ENCODE data around the gene COLEC11. TPM values are rescaled to one million over a fixed set of nuclear protein-coding genes. Genes with fewer than 3 reads are reported as not detected.
A peak's percentile ranks its signal among the peaks of the same experiment; 100 is the strongest.

COLEC11 gene
- total and polyA plus RNA-seq, 10 of the 15 experiments (the other 5 are each of a cell fraction or from before 2014, with no cell fraction given), result 0.08 to 0.74 (median 0.14) TPM; not detected in 4

DNA sequence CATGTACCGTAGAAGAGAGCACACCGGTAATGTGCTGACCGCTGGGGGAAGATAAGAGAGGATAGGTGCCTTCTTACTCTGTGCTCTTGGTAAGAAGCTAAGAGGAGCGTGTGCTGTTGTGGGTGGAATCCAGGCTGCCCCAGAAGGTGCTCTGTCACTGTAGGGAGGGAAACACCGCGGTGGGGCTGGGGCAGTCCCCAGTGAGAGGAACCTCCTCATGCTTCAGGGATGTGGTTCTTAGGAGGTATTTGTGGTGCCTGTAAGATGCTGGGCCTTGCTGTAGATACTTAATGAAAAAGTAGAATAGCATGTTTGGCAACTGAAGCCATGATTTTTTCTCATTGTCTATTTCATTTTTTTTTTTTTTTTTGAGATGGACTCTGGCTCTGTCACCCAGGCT is 1.1 kb downstream of the COLEC11 start:
- Histone ChIP-seq H3K4me2 (ENCODE audit: control insufficient read depth, insufficient read depth) (no peak overlapping the region), H3K4me1 (ENCODE audit: control insufficient read depth, insufficient read depth, low read length) (peaks cover 22% of the 10 kb centered on the region), H3K9me3 (replicated peaks; ENCODE audit: control insufficient read depth, insufficient read depth, low read length) (no peaks in the 10 kb centered on the region), H3K79me2 (ENCODE audit: control insufficient read depth, insufficient read depth, low read length) (no peaks in the 10 kb centered on the region), H3K9ac (ENCODE audit: control insufficient read depth, insufficient read depth, low read length) (no peak overlapping the region), H3K27ac (ENCODE audit: control insufficient read depth, insufficient read depth) (no peak overlapping the region), H4K20me1 (ENCODE audit: control insufficient read depth, insufficient read depth) (no peaks in the 10 kb centered on the region; the same call in 1 of the 2 replicates), H3K27me3 (replicated peaks in 1 of 2; ENCODE audit: control insufficient read depth in 2 of 2, insufficient read depth in 2 of 2, low read length in 1 of 2) (no peaks in the 10 kb centered on the region), H2AFZ (ENCODE audit: control insufficient read depth, low read depth, low read length) (no peak overlapping the region), H3K4me3 (no peak overlapping the region), H3K36me3 (ENCODE audit: control insufficient read depth in 2 of 2, insufficient read depth in 2 of 2, low read length in 1 of 2) (peaks cover 0 to 4% of the 10 kb centered on the region in 2 experiments; a peak in 2 of 4 replicates)
- in situ Hi-C loops (cut with MboI) (no loop called here), intact Hi-C loops (cut with micrococcal nuclease; ENCODE audit: unreplicated experiment) (no loop called here)
- DNase-seq (ENCODE audit: low read depth, low spot score) (no peak), ATAC-seq (peak; percentile 97), FAIRE-seq (no peak)
- 16% methylated on average over 6 of the region's 6 CpGs for WGBS (ENCODE audit: insufficient coverage, insufficient replicate concordance, low lambda C conversion rate, missing lambda C conversion rate)
- ChIA-PET SMC1A (ENCODE audit: uncharacterized antibody, unreplicated experiment) (interaction anchor here (0.8 kb wide), 1 partner anchor 11 kb away, joined by 3 read pairs; no protein-coding TSS in a partner anchor), CTCF (no interaction called here), POLR2A (interaction anchor here (0.7 to 1.1 kb wide), 4 partner anchors 9 to 56 kb away, joined by 3 to 5 read pairs (median 4); partner anchors contain the start of gene RNASEH1), RAD21 (ENCODE audit: unreplicated experiment) (interaction anchor here (0.6 to 1.8 kb wide), 5 partner anchors 9 to 77 kb away, joined by 3 to 11 read pairs (median 3); no protein-coding TSS in a partner anchor)
- BruUV-seq (replicated peaks), result no TSS peak
- TF ChIP-seq, protein P1, sequence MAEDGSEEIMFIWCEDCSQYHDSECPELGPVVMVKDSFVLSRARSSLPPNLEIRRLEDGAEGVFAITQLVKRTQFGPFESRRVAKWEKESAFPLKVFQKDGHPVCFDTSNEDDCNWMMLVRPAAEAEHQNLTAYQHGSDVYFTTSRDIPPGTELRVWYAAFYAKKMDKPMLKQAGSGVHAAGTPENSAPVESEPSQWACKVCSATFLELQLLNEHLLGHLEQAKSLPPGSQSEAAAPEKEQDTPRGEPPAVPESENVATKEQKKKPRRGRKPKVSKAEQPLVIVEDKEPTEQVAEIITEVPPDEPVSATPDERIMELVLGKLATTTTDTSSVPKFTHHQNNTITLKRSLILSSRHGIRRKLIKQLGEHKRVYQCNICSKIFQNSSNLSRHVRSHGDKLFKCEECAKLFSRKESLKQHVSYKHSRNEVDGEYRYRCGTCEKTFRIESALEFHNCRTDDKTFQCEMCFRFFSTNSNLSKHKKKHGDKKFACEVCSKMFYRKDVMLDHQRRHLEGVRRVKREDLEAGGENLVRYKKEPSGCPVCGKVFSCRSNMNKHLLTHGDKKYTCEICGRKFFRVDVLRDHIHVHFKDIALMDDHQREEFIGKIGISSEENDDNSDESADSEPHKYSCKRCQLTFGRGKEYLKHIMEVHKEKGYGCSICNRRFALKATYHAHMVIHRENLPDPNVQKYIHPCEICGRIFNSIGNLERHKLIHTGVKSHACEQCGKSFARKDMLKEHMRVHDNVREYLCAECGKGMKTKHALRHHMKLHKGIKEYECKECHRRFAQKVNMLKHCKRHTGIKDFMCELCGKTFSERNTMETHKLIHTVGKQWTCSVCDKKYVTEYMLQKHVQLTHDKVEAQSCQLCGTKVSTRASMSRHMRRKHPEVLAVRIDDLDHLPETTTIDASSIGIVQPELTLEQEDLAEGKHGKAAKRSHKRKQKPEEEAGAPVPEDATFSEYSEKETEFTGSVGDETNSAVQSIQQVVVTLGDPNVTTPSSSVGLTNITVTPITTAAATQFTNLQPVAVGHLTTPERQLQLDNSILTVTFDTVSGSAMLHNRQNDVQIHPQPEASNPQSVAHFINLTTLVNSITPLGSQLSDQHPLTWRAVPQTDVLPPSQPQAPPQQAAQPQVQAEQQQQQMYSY (CRISPR knock-in tag; IDR thresholded peaks at IDR 0.05), result no peak
- peak; percentile 28 to 43; a peak in 2 of 4 replicates for TF ChIP-seq BHLHE40 (IDR thresholded peaks at IDR 0.05; ENCODE audit: borderline replicate concordance in 1 of 2, low read depth in 2 of 2, low read length in 1 of 2)
- 0 out of 3 replicates have a peak, but pooled peaks of 1 of the 2 experiments have one; percentile 28 for TF ChIP-seq EGR1 (IDR thresholded peaks at IDR 0.05; ENCODE audit: borderline replicate concordance in 1 of 2, low read depth in 2 of 2, low read length in 2 of 2)
- TF ChIP-seq, protein P2, sequence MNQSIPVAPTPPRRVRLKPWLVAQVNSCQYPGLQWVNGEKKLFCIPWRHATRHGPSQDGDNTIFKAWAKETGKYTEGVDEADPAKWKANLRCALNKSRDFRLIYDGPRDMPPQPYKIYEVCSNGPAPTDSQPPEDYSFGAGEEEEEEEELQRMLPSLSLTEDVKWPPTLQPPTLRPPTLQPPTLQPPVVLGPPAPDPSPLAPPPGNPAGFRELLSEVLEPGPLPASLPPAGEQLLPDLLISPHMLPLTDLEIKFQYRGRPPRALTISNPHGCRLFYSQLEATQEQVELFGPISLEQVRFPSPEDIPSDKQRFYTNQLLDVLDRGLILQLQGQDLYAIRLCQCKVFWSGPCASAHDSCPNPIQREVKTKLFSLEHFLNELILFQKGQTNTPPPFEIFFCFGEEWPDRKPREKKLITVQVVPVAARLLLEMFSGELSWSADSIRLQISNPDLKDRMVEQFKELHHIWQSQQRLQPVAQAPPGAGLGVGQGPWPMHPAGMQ (IDR thresholded peaks at IDR 0.05; ENCODE audit: borderline replicate concordance), result no peak
- peak in 1 of 2 experiments; percentile 30; a peak in 1 of 4 replicates for TF ChIP-seq IKZF2 (IDR thresholded peaks at IDR 0.05)
- TF ChIP-seq SMAD5 (IDR thresholded peaks at IDR 0.05; ENCODE audit: low read depth), result no peak
- TF ChIP-seq SREBF1 (IDR thresholded peaks at IDR 0.05; ENCODE audit: low read length), result peak; percentile 25; the same call in 1 of the 2 replicates
- TF ChIP-seq JUND (IDR thresholded peaks at IDR 0.05; ENCODE audit: low read depth, low read length), result no peak
- TF ChIP-seq CREB1 (IDR thresholded peaks at IDR 0.05; ENCODE audit: low read depth), result peak; percentile 59; the same call in 1 of the 2 replicates
- TF ChIP-seq SMARCA5 (IDR thresholded peaks at IDR 0.05), result no peak
- TF ChIP-seq, protein P3, sequence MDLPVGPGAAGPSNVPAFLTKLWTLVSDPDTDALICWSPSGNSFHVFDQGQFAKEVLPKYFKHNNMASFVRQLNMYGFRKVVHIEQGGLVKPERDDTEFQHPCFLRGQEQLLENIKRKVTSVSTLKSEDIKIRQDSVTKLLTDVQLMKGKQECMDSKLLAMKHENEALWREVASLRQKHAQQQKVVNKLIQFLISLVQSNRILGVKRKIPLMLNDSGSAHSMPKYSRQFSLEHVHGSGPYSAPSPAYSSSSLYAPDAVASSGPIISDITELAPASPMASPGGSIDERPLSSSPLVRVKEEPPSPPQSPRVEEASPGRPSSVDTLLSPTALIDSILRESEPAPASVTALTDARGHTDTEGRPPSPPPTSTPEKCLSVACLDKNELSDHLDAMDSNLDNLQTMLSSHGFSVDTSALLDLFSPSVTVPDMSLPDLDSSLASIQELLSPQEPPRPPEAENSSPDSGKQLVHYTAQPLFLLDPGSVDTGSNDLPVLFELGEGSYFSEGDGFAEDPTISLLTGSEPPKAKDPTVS (IDR thresholded peaks at IDR 0.05; ENCODE audit: low read depth, low read length), result no peak
- TF ChIP-seq PML (IDR thresholded peaks at IDR 0.05; ENCODE audit: low read length), result no peak
- TF ChIP-seq ZNF384 (IDR thresholded peaks at IDR 0.05; ENCODE audit: borderline replicate concordance, low read depth, low read length), result 0 out of 2 replicates have a peak, but pooled peaks have one; percentile 15
- TF ChIP-seq CREM (IDR thresholded peaks at IDR 0.05; ENCODE audit: low read depth), result peak; percentile 30; the same call in 1 of the 2 replicates
- TF ChIP-seq ATF7 (IDR thresholded peaks at IDR 0.05; ENCODE audit: low read depth), result peak; percentile 40; the same call in 1 of the 2 replicates
- TF ChIP-seq, protein P4, sequence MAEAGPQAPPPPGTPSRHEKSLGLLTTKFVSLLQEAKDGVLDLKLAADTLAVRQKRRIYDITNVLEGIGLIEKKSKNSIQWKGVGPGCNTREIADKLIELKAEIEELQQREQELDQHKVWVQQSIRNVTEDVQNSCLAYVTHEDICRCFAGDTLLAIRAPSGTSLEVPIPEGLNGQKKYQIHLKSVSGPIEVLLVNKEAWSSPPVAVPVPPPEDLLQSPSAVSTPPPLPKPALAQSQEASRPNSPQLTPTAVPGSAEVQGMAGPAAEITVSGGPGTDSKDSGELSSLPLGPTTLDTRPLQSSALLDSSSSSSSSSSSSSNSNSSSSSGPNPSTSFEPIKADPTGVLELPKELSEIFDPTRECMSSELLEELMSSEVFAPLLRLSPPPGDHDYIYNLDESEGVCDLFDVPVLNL (IDR thresholded peaks at IDR 0.05; ENCODE audit: low read depth, low read length), result no peak
- TF ChIP-seq MTA3 (IDR thresholded peaks at IDR 0.05; ENCODE audit: borderline replicate concordance, low read length), result no peak

Data from GM12878 (cell line).